ENCODE measurements around the gene FAM50A. TPM values are rescaled to one million over a fixed set of nuclear protein-coding genes. Genes with fewer than 3 reads are reported as not detected.

The FAM50A gene
- total and polyA plus RNA-seq, 2 of the 4 experiments (the other 2 are of a cell fraction): 46.4 to 119 TPM

DNA sequence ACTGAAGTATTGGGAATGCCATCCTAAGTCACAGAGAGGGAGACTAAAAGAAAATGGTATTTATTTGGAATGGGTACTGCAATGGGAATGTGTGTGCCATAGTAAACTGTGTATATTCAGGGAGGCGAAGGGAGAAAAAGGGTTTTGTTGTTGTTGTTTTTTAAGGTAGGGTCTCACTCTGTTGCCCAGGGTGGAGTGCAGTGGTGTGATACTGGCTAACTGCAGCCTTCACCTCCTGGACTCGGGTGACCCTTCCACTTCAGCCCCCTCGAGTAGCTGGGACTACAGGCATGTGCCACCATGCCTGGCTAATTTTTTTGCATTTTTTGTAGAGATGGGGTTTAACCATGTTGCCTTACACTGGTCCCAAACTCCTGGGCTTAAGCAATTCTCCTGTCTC lies 50.8 kb downstream of the FAM50A start:
- no peak for DNase-seq
- H3K27me3 ChIP-seq (ENCODE audit: control insufficient read depth, insufficient read depth, low read length): no peaks in the 10 kb centered on the region
- no peak overlapping the region for H2BK5ac ChIP-seq (ENCODE audit: low read depth, low read length, poor library complexity, severe bottlenecking)
- dilution Hi-C loops (cut with HindIII; ENCODE audit: low sequenced_read_pairs, unreplicated experiment): no loop called here
- intact Hi-C loops (cut with micrococcal nuclease): no loop called here
- no TSS peak for BruUV-seq (replicated peaks)
- H3K27ac ChIP-seq (ENCODE audit: insufficient read depth, low read length): no peak overlapping the region
- H3K56ac ChIP-seq (ENCODE audit: extremely low read depth, insufficient read depth, low read length): no peak overlapping the region
- no peaks in the 10 kb centered on the region for H3K9me3 ChIP-seq (ENCODE audit: control insufficient read depth, insufficient read depth, low read length)
- H4K91ac ChIP-seq (ENCODE audit: insufficient read depth, low read depth, low read length): no peak overlapping the region
- no peak overlapping the region for H2AK5ac ChIP-seq (ENCODE audit: low read depth, low read length)
- TF ChIP-seq RFX5 (IDR thresholded peaks at IDR 0.05; ENCODE audit: low read depth, low read length): no peak
- no peak for TF ChIP-seq RCOR1 (IDR thresholded peaks at IDR 0.05; ENCODE audit: insufficient replicate concordance, low read length)
- TF ChIP-seq, protein P1, sequence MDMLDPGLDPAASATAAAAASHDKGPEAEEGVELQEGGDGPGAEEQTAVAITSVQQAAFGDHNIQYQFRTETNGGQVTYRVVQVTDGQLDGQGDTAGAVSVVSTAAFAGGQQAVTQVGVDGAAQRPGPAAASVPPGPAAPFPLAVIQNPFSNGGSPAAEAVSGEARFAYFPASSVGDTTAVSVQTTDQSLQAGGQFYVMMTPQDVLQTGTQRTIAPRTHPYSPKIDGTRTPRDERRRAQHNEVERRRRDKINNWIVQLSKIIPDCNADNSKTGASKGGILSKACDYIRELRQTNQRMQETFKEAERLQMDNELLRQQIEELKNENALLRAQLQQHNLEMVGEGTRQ (IDR thresholded peaks at IDR 0.05; ENCODE audit: low read depth, low read length): no peak
- TF ChIP-seq, protein P2, sequence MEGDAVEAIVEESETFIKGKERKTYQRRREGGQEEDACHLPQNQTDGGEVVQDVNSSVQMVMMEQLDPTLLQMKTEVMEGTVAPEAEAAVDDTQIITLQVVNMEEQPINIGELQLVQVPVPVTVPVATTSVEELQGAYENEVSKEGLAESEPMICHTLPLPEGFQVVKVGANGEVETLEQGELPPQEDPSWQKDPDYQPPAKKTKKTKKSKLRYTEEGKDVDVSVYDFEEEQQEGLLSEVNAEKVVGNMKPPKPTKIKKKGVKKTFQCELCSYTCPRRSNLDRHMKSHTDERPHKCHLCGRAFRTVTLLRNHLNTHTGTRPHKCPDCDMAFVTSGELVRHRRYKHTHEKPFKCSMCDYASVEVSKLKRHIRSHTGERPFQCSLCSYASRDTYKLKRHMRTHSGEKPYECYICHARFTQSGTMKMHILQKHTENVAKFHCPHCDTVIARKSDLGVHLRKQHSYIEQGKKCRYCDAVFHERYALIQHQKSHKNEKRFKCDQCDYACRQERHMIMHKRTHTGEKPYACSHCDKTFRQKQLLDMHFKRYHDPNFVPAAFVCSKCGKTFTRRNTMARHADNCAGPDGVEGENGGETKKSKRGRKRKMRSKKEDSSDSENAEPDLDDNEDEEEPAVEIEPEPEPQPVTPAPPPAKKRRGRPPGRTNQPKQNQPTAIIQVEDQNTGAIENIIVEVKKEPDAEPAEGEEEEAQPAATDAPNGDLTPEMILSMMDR (conservative IDR thresholded peaks at IDR 0.05; ENCODE audit: low read depth, low read length): no peak
- TF ChIP-seq, protein P3, sequence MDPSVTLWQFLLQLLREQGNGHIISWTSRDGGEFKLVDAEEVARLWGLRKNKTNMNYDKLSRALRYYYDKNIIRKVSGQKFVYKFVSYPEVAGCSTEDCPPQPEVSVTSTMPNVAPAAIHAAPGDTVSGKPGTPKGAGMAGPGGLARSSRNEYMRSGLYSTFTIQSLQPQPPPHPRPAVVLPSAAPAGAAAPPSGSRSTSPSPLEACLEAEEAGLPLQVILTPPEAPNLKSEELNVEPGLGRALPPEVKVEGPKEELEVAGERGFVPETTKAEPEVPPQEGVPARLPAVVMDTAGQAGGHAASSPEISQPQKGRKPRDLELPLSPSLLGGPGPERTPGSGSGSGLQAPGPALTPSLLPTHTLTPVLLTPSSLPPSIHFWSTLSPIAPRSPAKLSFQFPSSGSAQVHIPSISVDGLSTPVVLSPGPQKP (IDR thresholded peaks at IDR 0.05; ENCODE audit: borderline replicate concordance, low read depth, low read length): no peak
- TF ChIP-seq POLR2A (IDR thresholded peaks at IDR 0.05; ENCODE audit: low read depth, low read length): no peak
- TF ChIP-seq NFE2L2 (IDR thresholded peaks at IDR 0.05; ENCODE audit: low read depth, low read length): no peak
- no peak for TF ChIP-seq RAD21 (IDR thresholded peaks at IDR 0.05; ENCODE audit: low read length)
- no peak for TF ChIP-seq MXI1 (IDR thresholded peaks at IDR 0.05; ENCODE audit: borderline replicate concordance, low read depth, low read length)
- TF ChIP-seq CHD1 (IDR thresholded peaks at IDR 0.05; ENCODE audit: low read depth, low read length): no peak
- no peak for TF ChIP-seq FOS (IDR thresholded peaks at IDR 0.05; ENCODE audit: low read depth, low read length)
- TF ChIP-seq MAFK (IDR thresholded peaks at IDR 0.05; ENCODE audit: low read depth, low read length): no peak
- TF ChIP-seq MAZ (IDR thresholded peaks at IDR 0.05; ENCODE audit: borderline replicate concordance, low read depth, low read length): no peak
- H4K8ac ChIP-seq (ENCODE audit: low read depth in 2 of 2, low read length in 2 of 2): no peak overlapping the region
- H2BK15ac ChIP-seq (ENCODE audit: low read depth, low read length): no peak overlapping the region
- peaks cover 0 to 2% of the 10 kb centered on the region in 2 experiments; a peak in 2 of 4 replicates for H3K79me1 ChIP-seq (ENCODE audit: low read depth in 1 of 2, low read length in 2 of 2)
- no peak overlapping the region for H2AK9ac ChIP-seq (replicated peaks; ENCODE audit: low read depth, low read length, poor library complexity)
- ChIA-PET CTCF (no interaction called here), POLR2A (ENCODE audit: unreplicated experiment) (no interaction called here)
- no peak for ATAC-seq (ENCODE audit: low read depth)
- no peaks in the 10 kb centered on the region for H3K4me1 ChIP-seq (ENCODE audit: control insufficient read depth, insufficient read depth, low read length)
- no peak overlapping the region for H2BK20ac ChIP-seq (ENCODE audit: low read depth, low read length)
- in situ Hi-C loops (cut with MboI; ENCODE audit: low sequenced_read_pairs): no loop called here
- no peak overlapping the region for H3K4me2 ChIP-seq (ENCODE audit: low read depth, low read length)
- no peak overlapping the region for H2AFZ ChIP-seq (replicated peaks; ENCODE audit: low read length, poor library complexity)
- no peak overlapping the region for H2BK120ac ChIP-seq (ENCODE audit: low read depth, low read length)
- no peak overlapping the region for H3K9ac ChIP-seq (ENCODE audit: low read depth, low read length)
- no peak overlapping the region for H3K4ac ChIP-seq (ENCODE audit: low read depth, low read length)
- H4K5ac ChIP-seq (ENCODE audit: low read depth, low read length): no peak overlapping the region
- no CpG with 5 or more reads among the region's 3 CpGs for WGBS, 2 experiments (ENCODE audit: extremely low coverage in 2 of 2, insufficient read length in 1 of 2)
- no peaks in the 10 kb centered on the region for H4K20me1 ChIP-seq (ENCODE audit: insufficient read depth, low read length)
- no peak overlapping the region for H3K4me3 ChIP-seq (ENCODE audit: insufficient read depth, low read depth, low read length)
- H3K36me3 ChIP-seq (ENCODE audit: control insufficient read depth, insufficient read depth, low read length): no peaks in the 10 kb centered on the region
- H3K23ac ChIP-seq (ENCODE audit: low read depth, low read length): no peak overlapping the region
- peaks cover under 1% of the 10 kb centered on the region; the same call in 1 of the 2 replicates for H3K9me1 ChIP-seq (ENCODE audit: insufficient read depth, low read length)
- no peak overlapping the region for H3K14ac ChIP-seq (replicated peaks; ENCODE audit: low read depth, low read length)
- no peak overlapping the region for H3K18ac ChIP-seq (ENCODE audit: low read depth, low read length)
